ENCODE data around the gene SLCO4A1.

- no peak for TF ChIP-seq REST (IDR thresholded peaks at IDR 0.05; ENCODE audit: insufficient read depth in 1 of 2, low read depth in 2 of 2, low read length in 2 of 2)
- TF ChIP-seq FOXP2 (optimal IDR thresholded peaks at IDR 0.05; ENCODE audit: borderline replicate concordance, extremely low read depth, extremely low read length, insufficient read depth) = no peak
- no peak for TF ChIP-seq POLR2AphosphoS5 (IDR thresholded peaks at IDR 0.05; ENCODE audit: low read depth, low read length)
- TF ChIP-seq TAF1 (IDR thresholded peaks at IDR 0.05; ENCODE audit: borderline replicate concordance, insufficient read depth, low read length) = no peak
- no peak for TF ChIP-seq SIN3A (IDR thresholded peaks at IDR 0.05; ENCODE audit: borderline replicate concordance, insufficient read depth, low read length)
Observed at GRCh38 chr20:62637521-62638054, 4.7 kb upstream of the SLCO4A1 start.
